G401 (cell line): ENCODE measurements around the gene CDKAL1. TPM values are rescaled to one million over a fixed set of nuclear protein-coding genes. Genes with fewer than 3 reads are reported as not detected.

Source experiments
- DNase-seq: peaks from one replicate; pipeline ENCODE4 v3.0.0-alpha.2; 2015; ENCODE audit warnings: low spot score
- in situ Hi-C: cut with HindIII; loops from 2 replicates; pipeline ENCODE4 v1.10.0; 2016; ENCODE audit warnings: low sequenced_read_pairs, mixed read lengths
- total RNA-seq: library from RNA; depleted of rRNA; stranded (reverse); fragments of >200 nt; shearing (Covaris generic); gene quantifications from 2 replicates; pipeline ENCODE4 v1.2.3, GENCODE V29; 2014

Gene CDKAL1
- total RNA-seq, 1 experiment from 2014 or later: 25.7 TPM

DNA sequence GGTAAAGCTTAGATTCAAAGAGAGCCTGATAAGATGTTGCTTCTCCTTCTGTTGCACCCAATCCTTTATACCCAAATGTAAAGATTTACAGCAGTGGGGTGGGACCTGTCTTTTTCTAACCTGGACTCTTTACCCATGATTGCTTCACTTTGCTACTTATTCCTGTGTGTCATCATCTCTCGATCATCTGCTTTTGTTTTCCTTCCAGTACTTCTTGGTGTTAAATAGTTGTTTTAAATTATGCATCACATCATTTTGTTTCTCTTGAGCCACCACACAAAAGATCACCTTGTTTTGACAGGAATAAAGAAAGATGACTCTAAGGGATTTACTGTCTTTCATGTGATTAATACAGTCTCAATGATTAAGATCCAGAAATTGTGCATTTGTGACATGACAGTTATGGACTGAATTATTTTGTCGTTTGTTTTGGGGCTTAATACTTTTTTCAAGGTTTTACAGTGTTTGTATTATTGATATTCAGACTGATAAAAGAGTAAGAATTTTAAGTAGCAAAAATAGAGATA is 123.1 kb downstream of the CDKAL1 start:
- in situ Hi-C loops: no loop called here
- no peak for DNase-seq

DNA sequence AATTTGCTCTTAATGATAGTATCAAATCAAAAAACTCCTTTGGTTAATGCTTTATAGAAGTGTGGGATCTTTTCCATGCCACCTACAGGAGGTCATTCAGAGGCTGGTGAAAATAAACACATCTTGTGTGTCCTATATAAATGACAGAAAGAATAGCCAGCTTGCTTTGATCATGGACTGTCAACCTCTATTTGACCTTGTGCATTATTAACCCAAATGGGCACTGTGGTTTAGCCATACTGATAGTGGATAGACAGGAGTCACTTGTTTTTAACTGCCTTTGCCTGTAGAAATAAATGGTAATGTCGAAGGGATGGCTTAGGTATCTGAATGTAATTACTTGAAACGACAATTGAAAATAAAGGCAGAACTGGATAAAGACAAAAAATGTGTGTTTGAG is 123.8 kb downstream of the CDKAL1 start:
- no peak for DNase-seq
- in situ Hi-C loops: no loop called here

DNA sequence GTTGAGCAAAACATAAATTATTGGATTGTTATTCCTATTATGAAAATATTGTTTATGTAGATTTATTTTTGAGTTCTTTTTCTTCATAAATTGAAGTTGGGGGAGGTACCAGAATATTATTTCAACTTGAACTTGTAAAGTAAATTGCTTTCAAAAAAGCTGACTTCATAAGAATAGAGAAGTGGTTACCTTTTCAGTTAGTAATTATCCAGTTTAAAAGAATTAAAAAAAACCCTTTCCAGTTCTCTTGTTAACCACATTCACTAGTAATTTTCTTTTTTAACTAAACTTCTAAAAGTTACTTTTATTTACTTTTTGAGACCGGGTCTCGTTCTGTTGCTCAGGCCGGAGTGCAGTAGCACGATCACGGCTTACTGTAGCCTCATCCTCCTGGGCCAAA is 124.3 kb downstream of the CDKAL1 start:
- in situ Hi-C loops: no loop called here
- DNase-seq: no peak

DNA sequence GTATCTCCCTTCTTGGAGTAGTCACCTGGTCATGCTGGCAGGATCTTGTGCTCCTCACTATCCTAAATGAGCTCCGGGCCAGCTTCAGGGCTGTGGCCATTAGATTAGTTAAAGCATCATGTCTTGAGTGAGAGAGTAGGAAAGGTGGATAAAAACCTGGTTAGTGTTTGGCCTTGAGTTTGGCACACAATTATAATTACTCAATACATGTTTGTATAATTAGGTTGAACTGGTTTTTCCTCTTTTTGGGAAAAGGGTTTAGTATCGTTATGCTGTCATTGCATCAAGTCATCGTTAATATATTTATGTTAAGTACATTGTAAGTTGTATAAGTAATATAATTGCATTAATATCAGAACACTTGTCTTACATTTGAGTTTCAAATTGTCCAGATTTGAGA is 126.3 kb downstream of the CDKAL1 start:
- in situ Hi-C loops: no loop called here
- DNase-seq: no peak

DNA sequence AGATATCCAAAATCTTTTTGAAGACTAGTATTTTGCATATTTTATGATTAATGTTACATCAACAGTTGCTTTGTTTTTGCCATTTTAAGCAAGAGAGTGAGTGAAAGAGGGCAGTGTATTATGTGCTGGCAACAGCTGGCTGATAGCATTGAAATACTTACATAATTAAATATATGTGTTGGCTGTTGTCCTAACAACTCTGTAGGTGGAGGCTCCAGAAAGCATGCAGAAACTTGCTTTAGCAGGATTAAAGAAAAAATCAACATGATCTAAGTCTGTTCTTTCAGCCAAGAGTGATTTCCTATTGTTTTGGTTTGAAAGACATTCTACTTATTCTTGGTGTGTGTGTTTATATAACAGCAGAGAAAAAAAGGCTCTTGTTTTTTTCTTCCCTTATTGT is 127.5 kb downstream of the CDKAL1 start:
- DNase-seq: no peak
- in situ Hi-C loops: no loop called here

DNA sequence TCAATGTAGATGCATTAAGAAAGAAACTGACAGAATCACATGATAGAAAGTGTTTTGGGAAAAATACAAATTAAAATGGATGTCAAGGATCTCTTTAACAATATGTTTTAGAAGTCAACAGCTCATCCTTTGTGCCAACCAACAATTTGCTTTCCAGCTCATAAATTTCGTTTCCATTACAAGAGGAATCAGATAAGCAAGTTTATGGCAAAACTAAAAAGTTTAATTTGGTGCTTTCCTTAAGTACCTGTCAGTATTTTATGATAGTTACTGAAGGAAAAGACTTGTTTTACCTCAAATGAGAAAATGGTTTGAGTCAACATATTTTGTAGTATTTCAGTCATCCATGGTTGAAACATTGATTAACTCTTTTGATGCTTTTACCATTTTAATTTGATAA is 130.0 kb downstream of the CDKAL1 start:
- DNase-seq: no peak
- in situ Hi-C loops: no loop called here

DNA sequence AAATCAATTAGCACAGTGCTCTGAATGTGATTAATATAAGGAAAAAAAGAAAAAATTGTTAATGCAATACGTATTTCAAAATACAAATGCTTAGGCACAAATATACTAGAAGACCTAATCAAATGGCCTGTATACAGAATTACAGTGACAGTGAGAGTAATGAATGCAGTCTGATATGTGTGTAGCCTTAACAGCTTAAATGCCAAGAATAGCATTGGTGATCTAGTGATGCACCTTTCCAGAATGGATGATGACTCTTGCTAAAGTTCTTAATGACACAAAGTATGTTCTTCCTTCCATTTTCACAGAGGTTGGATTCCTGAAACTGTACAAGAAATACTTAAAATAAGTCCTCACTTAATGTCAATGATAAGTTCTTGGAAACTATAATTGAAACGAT is 131.0 kb downstream of the CDKAL1 start:
- in situ Hi-C loops: no loop called here
- no peak for DNase-seq

DNA sequence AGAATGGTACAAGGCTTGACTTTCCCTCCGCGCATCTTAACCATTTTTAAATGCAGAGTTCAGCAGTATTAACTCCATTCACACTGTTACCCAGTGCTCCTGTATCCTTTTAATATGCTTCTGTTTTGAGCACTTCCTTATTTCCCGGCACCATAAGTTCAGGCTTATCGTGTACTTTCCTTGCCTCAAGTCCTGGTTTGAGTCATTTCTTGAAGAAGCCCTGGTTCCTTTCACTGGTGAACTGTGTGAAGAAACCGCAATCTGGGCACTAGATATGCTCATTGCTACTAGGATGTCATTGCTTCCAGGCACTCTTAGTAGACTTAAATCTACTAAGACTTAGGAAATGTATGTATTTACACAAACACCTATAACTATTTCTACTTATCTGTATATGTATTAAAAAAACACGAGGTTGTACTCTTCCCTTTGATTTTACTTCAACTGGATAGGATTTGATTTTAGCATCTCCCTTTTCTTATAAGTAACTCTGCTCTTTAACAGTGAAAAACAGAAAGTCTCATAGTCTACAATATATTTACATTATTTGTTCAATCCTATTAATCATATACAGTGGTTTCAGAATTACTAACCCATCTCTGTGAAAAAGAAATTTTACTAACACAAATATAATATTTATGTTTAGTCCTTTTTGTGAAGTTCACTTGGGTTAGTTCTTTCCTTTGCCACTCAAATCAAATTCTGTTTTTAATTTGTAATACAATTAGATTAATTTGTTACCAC is 135.5 kb downstream of the CDKAL1 start:
- DNase-seq: no peak
- in situ Hi-C loops: no loop called here

DNA sequence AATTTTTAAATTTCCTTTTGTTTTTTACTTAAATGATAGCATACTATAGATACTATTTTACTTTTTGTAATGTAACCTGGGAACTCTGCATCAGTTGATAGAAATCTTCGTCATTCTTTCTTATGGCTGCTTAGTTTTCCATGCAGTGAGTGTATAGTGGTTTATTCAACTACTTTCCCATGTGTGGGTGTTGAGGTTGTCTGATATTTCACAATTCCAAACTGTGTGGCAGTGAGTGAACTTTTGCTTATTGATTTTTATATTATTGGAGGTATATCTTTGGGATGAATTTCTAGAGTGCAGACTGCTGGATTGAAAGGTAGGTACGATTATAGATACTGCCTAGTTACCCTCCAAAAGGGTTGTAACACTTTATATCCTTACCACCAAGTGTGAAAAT is 136.5 kb downstream of the CDKAL1 start:
- DNase-seq: no peak
- in situ Hi-C loops: no loop called here

DNA sequence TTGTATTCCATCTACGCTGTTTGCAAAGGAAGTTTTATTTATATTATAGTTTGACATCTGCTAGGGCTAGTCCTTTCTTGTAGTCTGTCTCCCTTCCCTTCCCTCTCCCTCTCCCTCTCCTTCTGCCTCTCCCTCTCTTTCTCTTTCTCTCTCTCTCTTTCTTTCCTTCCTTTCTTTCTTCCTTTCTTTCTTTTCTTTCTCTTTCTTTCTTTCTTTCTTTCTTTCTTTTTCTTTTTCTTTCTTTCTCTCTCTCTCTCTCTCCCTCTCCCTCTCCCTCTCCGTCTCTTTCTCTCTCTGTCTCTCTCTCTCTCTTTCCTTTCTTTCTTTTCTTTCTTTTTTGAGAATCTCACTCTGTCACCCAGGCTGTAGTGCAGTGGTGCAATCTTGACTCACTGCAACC is 137.8 kb downstream of the CDKAL1 start:
- in situ Hi-C loops: no loop called here
- DNase-seq: no peak

DNA sequence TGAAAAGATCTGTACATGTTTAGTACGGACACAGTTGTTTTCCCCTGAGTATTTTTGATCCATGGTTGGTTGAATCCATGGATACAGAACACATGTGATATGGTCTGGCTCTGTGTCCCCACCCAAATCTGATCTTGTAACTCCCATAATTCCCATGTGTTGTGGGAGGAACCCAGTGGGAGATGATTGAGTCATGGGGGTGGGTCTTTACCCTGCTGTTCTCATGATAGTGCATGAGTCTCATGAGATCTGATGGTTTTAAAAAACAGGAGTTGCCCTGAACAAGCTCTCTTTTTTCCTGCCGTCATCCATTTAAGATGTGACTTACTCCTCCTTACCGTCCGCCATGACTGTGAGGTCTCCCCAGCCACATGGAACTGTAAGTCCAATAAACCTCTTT is 139.2 kb downstream of the CDKAL1 start:
- DNase-seq: no peak
- in situ Hi-C loops: no loop called here

DNA sequence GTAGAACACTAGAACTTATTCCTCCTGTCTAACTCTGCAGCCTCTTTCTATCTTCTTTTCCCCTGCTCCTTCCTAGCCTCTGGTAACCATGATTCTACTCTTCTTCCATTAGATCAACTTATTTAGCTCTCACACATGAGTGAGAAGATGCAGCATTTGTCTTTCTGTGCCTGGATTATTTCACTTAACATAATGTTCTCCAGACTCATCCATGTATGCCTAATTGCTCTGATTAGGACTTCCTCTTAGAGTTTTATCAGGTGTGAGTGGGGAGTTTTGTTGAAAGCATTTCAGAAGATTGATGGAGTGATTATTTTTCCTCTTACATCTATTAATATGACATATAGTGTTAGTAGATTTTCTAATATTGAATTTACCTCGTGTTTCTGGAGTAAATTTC is 140.4 kb downstream of the CDKAL1 start:
- in situ Hi-C loops: no loop called here
- DNase-seq: no peak

DNA sequence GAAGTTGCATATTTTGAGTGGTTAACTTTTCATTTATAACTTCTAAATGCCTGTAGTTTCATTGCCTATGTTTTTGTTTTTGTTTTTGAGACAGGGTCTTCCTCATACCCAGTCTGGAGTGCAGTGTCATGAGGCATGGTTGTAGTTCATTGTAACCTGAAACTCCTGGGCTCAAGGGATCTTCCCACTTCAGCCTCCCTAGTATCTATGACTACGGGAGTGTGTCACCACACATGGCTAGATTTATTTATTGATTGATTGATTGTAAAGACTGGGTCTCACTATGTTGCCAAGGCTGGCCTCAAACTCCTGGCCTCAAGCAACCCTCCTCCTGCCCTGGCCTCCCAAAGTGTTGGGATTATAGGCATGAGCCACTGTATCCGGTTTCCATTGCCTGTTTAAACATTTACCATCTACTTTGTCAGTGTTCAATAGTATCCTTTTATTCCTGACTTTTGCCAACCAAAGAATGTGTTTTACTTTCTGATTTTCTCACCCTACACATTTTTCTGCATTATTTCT is 144.6 kb downstream of the CDKAL1 start:
- in situ Hi-C loops: no loop called here
- no peak for DNase-seq

DNA sequence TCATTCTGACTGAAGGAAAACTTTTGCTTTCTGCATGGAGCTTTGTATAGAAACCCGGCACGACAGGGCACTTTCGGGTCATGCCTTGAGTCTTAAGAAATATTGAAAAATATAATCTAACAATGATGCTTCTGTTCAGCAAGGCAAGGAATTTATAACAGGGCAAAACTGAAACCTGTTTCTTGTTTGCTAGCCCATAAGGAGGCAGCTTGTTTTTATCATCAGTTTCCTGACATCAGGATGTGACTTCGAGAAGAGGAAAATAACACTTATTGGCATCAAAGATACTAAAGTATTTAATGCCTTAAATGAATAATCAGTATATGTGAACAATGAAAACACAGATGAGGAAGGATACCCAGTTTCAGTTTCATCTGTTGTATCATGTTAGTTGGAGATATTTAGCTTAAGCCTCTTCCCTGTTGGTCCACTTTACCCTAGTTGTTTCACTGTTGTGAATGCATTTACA is 146.5 kb downstream of the CDKAL1 start:
- no peak for DNase-seq
- in situ Hi-C loops: no loop called here

DNA sequence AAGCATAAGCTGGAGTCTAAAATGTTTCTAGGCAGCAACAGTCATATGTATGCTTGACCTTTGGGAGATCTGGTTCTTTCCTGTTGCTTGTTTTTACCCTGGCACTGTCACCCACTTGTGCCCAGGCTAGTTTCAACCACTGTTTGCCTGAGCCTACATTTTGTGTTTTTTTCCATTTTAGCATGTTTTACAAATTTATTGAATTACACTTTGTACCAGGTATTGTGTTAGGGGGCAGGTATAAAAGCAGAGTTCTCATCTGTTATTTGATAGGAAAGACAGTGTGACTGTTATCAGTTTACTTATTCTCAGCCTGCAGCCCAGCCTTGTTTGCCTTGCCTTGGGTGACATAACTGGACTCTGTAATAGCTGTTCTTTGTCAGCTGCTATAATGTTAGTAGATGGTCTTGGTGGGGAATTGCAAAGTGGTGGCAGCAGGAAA is 147.0 kb downstream of the CDKAL1 start:
- no peak for DNase-seq

DNA sequence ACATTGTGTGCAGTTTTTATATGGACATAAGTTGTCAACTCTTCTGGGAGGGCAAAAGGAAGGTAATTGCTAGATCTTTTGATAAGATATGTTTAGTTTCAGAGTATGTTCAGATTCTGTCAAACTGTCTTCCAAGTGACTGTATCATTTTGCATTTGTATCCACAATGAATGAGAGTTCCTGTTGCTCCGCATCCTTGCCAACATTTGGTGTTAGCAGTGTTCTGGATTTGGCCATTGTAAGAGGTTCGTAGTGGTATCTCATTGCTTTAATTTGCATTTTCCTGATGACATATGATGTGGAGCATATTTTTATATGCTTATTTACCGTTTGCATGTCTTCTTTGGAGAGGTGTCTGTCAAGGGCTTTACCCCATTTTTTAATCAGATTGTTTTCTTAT is 150.2 kb downstream of the CDKAL1 start:
- no peak for DNase-seq
- in situ Hi-C loops: no loop called here

More for the DNA sequence above, 147.0 kb downstream of the CDKAL1 start:
- in situ Hi-C loops: no loop called here

DNA sequence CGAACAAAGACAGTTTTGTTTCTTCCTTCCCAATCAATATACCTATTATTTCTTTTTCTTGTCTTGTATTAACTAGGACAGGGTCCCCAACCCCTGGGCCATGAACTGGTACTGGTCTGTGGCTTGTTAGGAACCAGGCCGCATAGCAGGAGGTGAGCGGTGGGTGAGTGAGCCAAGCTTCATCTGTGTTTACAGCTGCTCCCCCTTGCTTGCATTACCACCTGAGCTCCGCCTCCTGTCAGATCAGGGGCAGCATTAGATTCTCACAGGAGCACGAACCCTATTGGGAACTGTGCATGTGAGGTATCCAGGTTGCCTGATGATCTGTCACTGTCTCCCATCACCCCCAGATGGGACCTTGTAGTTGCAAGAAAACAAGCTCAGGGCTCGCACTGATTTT is 151.9 kb downstream of the CDKAL1 start:
- DNase-seq: no peak
- in situ Hi-C loops: no loop called here

DNA sequence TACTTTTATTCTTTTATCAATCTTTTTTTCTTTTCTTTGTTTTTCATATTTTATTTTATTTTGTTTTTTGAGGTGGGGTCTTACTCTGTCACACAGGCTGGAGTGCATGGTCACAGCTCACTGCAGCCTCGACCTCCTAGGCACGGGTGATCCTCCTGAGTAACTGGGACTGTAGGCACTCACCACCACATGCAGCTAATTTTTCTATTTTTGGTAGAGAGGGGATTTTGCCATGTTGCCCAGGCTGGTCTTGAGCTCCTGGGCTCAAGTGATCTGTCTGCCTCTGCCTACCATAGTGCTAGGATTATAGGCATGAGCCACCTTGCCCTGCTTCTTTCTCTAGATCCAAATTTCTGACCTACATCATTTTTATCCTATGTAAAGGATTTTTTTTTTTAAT is 153.2 kb downstream of the CDKAL1 start:
- in situ Hi-C loops: no loop called here
- no peak for DNase-seq

DNA sequence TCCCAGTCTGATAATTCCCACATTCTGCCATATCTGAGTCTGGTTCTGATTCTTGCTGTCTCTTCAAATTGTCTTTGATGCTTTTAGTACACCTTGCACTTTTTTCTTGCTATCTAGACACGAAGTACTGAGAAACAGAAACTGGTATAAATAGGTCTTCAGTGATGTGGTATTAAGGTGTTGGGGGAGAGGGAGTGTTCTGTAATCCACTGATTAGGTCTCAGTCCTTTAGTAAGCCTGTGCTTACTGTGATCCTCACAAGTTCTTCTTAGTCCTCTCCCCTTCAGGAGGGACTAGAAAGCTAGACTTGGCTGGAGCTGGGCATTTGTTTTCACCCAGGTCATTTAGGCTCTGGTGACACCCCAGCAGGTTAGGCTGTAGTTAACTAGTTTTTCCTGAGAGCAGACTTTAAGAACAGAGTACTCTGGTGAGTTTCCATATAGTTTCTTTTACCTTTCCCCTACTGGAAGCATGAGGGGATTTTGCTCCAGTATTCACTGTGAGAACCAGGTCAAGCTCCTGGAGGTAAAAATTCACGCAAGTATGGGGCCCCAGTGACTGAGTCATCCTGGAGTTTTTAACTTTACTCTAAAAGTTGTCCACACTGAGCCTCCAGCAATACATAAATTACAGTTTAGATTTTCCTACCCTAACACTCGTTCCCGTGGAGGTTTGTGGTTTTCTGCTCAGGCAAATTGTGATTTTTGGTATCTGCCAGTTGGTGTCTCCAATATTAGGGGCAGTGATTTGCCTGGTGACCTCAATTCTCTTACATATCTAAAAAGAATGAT is 154.6 kb downstream of the CDKAL1 start:
- DNase-seq: no peak
- in situ Hi-C loops: no loop called here

DNA sequence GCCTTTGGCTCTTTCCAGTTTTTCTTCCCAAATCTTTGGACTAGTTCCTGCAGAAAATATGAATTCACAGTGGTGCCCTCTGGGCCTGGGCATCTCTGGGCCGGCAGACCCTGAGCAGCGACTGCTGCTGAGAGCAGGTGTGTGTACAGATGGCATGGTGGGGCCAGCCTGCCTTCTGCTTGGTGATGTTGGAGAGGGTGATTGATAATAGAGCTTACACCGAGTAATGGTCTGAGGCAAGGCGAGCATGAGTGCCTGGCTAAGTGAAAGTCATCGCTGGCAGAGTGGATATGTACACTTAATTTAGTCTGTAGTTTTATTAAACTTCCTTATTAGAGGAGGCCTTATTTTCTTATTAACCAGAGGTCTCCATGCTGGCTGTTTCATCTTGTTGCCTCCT is 156.9 kb downstream of the CDKAL1 start:
- peak; percentile 57 for DNase-seq
- in situ Hi-C loops: no loop called here
